HG02981 (cell line): Measurements from ENCODE around the gene TLR8.

Source experiments
- ATAC-seq: cut with Tn5 transposase; IDR thresholded peaks from one replicate; pipeline ENCODE4 v1.9.1; 2021; ENCODE audit warnings: mild to moderate bottlenecking, moderate library complexity; ENCODE audit not compliant: unreplicated experiment

Gene TLR8

GRCh38 chrX:12906046-12906761, at the start of gene TLR8:
TLR8 (plus strand) TSS chrX:12906620; CDS start chrX:12906707, 87 bp downstream.
- ATAC-seq: no peak

- ATAC-seq: no peak
Observed at GRCh38 chrX:12865359-12865758, 41.1 kb upstream of the TLR8 start.

DNA sequence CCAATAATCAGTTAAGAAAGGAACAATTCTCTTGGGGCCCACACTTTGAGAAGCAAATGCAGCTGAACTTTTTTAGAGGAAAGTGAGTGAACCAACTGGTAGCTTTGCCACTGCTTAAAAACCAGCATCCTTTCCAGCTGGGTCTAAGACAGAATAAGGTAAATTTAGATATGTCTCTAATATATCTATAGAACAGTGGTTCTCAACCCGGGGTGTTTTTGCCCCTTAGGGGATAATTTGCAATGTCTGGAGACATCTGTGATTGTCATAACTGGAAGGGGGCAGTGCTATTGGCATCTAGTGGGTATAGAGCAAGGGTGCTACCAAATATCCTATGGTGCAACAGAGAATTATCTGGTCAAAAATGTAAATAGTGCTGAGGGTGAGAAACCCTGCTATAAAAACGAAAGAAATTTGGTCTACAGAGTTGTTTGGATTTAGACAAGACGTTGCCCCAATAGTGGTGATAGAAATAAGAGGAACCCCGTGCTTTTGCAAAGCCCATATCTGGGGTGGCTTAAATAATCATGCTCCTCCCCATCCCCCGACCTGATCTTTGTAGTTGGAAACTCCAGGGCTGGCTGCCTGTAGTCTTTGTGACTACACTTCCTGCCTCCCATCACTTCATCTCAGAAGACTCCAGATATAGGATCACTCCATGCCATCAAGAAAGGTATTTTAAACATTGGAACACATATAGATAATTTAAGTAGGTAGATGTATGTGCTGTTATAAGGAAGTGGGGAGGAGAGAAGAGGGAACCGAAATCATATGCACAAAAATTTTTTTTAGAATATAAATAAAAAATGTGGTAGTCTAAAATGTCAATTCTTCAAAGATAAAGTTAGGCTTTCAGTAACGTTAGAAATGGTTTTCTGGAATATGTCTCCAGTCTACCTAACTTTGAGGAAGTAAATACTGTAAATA, 39.7 kb upstream of the TLR8 start, which contains the start of gene TLR7:
Gene TLR7, plus strand, starts transcription at position 622 of the 927 bp plus-strand sequence. CDS start 507 bp downstream, outside the sequence.
- ATAC-seq: no peak

GRCh38 chrX:12867685-12868084, 38.7 kb upstream of the TLR8 start:
- no peak for ATAC-seq

DNA sequence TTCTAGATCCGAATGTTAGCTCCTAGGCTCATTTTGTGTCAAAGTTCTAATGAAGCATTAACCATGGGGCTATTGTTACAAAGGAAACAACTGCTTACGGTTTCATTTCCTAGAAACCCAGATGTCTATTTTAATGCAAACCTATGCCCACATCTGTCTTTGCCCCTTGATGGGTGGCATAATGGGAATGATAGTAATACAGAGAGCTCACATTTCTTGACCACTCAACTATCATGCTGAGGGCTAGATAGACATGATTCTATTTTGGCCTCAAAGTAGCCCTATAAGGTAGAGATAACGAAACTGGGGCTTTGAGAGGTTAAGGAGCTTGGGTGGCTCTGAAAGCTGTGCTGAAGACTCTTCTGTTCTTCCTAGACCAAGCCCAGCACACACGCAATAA, 37.7 kb upstream of the TLR8 start:
- ATAC-seq: peak; percentile 50

DNA sequence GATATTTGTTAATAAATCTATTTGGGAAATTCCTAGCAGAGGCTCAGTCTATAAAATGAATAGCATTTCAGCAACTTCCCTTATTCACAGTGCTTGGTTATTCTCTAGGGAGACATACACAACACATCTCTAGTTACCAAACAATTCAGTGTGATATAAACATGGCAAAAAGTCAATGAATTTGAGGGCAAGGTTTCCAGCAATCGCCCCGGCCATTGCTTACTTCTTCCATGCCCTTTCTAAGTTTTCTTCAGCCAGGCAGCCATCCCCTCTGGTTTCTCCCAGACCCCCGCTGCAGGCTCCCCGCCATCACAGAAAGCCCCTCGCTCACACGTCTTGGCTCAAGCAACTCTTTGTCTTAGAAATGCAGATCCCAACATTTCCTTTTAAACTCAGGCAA, 35.2 kb upstream of the TLR8 start:
- no peak for ATAC-seq

DNA sequence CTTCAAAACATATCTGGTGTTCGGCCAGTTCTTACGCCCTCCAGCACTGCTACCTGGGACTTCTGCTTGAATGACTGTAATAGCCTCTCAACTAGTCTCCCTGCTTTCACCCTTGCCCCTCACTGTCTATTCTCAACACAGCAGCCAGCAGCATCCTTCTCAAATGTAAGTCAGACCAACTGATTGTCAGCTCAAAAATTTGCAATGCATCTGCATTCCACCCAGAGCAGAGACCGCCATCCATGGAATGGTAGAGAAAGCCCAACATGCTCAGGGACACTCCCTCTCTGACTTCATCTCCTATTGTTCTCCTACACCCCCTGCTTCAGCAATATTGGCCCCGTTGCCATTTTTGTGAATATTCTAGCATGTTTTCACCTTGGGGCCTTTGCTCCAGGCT, 33.7 kb upstream of the TLR8 start:
- ATAC-seq: no peak

GRCh38 chrX:12874581-12874980, 31.8 kb upstream of the TLR8 start:
- no peak for ATAC-seq

GRCh38 chrX:12877386-12877785, 29.0 kb upstream of the TLR8 start:
- no peak for ATAC-seq

- no peak for ATAC-seq
Observed at GRCh38 chrX:12878536-12878935, 27.9 kb upstream of the TLR8 start.

GRCh38 chrX:12881914-12882313, 24.5 kb upstream of the TLR8 start:
- ATAC-seq: no peak

GRCh38 chrX:12885508-12885907, 20.9 kb upstream of the TLR8 start:
- no peak for ATAC-seq

DNA sequence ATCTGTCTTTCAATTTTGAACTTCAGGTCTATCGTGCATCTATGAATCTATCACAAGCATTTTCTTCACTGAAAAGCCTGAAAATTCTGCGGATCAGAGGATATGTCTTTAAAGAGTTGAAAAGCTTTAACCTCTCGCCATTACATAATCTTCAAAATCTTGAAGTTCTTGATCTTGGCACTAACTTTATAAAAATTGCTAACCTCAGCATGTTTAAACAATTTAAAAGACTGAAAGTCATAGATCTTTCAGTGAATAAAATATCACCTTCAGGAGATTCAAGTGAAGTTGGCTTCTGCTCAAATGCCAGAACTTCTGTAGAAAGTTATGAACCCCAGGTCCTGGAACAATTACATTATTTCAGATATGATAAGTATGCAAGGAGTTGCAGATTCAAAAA, 19.9 kb upstream of the TLR8 start:
- ATAC-seq: no peak

DNA sequence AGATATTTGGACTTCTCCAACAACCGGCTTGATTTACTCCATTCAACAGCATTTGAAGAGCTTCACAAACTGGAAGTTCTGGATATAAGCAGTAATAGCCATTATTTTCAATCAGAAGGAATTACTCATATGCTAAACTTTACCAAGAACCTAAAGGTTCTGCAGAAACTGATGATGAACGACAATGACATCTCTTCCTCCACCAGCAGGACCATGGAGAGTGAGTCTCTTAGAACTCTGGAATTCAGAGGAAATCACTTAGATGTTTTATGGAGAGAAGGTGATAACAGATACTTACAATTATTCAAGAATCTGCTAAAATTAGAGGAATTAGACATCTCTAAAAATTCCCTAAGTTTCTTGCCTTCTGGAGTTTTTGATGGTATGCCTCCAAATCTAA, 19.3 kb upstream of the TLR8 start:
- ATAC-seq: no peak

DNA sequence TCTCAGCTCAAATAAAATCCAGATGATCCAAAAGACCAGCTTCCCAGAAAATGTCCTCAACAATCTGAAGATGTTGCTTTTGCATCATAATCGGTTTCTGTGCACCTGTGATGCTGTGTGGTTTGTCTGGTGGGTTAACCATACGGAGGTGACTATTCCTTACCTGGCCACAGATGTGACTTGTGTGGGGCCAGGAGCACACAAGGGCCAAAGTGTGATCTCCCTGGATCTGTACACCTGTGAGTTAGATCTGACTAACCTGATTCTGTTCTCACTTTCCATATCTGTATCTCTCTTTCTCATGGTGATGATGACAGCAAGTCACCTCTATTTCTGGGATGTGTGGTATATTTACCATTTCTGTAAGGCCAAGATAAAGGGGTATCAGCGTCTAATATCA, 18.7 kb upstream of the TLR8 start:
- ATAC-seq: no peak

GRCh38 chrX:12890467-12890866, 16.0 kb upstream of the TLR8 start:
- ATAC-seq: peak; percentile 64

DNA sequence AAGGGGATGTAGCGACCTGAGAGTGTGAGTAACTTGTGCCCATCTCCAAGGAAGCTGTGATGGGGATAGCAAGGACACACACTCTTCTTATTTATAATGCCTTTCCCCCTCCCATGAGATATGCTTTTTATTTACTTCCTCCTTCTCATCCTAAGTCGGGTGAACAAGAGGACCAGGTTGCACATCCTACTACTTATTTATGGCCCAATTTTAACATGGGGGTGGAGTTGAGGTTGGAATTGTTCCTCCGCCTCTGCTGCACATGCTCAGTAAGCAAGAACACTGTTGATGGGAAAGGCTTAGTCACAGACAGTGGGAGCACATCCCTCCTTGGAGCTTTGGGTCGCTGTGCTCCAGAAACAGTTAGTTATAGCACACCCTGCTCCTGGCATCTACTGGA, 15.2 kb upstream of the TLR8 start:
- no peak for ATAC-seq

DNA sequence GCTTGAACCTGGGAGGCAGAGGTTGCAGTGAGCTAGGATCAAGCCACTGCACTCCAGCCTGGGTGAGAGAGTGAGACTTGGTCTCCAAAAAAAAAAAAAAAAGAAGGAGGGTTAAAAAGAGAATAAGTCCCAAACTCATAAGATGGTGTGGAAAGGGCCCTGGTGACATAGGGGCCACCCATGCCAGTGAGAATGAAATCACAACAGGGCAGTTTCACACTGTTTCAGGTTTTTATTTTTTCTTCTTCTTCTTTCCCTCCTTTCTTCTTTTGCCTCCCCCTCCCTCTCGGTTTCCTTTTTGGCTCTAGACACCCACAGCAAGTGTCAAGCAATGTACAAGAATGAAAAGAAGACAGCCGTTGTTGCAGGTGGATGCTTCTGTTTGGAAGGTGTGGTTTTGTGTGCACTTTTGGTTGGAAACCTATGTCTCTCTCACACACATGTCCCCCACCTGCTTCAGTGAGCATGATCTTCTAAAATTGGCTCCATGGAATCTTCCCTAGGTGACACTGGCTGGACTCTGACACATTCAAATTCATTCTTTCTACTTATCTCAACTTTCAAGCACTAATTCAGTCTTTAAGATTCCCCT, 14.4 kb upstream of the TLR8 start:
- ATAC-seq: peak; percentile 45

GRCh38 chrX:12892716-12893115, 13.7 kb upstream of the TLR8 start:
- no peak for ATAC-seq

DNA sequence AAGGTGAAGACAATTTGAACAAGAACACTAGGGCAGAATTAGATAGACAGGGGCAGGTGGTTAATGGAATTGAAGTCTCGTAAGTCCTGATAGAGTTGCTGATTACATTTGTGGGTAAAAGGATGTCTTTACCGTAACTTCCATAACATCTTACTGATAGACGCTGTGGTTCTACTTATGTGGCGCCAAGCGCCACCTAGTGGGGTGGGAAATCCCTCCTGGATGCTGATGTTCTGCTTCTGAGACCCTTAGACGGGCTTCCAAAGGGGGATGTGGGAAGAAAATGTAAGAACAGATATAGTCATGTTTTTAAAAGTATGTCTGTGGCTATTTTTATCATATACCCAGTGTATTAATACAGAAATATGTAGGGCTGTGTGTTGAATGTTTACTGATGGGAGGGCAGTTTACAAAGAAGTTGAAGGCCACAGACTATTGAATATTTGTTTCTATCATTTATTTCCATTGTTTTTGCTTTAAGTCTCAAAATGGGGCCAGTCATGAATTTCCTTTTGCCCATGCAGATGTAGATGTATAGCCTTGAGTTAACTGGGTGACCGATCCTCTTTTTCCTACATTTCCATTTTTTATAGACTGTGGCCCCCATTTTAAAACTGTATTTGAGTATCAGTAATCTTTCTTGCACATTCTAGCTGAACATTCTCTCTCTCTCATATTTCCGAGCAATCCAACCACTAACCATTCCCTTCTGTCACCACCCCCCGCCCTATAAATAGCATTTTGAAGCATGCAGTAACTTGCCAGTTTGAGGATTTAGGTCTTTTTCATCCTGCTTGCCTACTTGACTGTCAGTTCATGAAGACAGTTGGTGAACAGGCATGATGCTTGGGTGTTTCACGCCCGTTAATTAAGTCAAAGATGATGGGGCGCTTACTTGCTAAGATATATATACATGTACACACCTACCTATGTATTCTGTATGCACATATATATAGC, 12.1 kb upstream of the TLR8 start:
- ATAC-seq: no peak
